ENCODE results near the gene CRABP2.

DNA sequence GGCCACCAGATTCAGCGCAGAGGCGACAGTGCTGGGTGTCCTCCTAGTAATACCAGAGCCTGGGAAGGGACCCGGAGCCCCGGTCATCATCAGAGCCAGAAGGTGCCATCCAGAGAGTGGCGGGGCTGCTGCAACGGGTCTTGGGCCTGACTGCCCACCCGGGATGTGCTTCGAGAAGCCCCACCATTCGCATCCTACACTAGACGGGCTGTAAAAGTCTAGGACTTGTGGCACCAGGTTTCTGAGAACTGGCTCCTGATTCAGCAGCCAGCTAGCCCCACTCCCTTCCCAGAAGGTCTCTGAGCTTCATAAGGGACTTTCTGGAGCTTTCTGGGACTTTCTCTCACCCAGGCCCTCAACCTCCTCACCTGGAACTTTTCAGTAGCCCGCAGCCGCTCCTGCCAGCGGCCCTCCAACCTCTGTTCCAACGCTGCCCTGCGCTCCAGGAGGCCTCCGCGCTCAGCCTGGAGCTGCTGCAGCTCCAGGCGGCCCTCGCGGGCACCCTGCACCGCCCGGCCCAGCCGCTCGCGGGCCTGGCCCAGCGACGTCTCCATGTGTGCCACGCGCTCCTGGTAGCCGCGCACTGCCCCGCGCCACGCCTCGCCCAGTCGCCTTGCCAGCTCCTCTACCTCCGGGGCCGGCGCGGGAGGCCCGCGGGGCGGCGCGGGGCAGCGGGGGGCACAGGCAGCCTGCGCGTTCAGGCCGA is 29.1 kb downstream of the CRABP2 start:
- TF ChIP-seq EZH2 (IDR thresholded peaks at IDR 0.05; ENCODE audit: insufficient read depth, poor library complexity, severe bottlenecking) (no peak), EZH2phosphoT487 (IDR thresholded peaks at IDR 0.05; ENCODE audit: insufficient read depth, low read depth) (no peak)

All from GM23248 (cell line).